GM18499 (cell line): ENCODE data around the gene KLHL9.
A peak's percentile ranks its signal among the peaks of the same experiment; 100 is the strongest.
"Not testable (repeated sequence)": the region's sequence is repeated elsewhere in the genome, so short reads cannot be mapped to it uniquely, and the experiment has no call there.

Experiments used
- ATAC-seq: cut with Tn5 transposase; IDR thresholded peaks from one replicate; pipeline ENCODE4 v1.9.1; 2021; ENCODE audit warnings: moderate number of reproducible peaks; ENCODE audit not compliant: insufficient read depth, unreplicated experiment

KLHL9 gene, protein sequence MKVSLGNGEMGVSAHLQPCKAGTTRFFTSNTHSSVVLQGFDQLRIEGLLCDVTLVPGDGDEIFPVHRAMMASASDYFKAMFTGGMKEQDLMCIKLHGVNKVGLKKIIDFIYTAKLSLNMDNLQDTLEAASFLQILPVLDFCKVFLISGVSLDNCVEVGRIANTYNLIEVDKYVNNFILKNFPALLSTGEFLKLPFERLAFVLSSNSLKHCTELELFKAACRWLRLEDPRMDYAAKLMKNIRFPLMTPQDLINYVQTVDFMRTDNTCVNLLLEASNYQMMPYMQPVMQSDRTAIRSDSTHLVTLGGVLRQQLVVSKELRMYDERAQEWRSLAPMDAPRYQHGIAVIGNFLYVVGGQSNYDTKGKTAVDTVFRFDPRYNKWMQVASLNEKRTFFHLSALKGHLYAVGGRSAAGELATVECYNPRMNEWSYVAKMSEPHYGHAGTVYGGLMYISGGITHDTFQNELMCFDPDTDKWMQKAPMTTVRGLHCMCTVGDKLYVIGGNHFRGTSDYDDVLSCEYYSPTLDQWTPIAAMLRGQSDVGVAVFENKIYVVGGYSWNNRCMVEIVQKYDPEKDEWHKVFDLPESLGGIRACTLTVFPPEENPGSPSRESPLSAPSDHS

DNA sequence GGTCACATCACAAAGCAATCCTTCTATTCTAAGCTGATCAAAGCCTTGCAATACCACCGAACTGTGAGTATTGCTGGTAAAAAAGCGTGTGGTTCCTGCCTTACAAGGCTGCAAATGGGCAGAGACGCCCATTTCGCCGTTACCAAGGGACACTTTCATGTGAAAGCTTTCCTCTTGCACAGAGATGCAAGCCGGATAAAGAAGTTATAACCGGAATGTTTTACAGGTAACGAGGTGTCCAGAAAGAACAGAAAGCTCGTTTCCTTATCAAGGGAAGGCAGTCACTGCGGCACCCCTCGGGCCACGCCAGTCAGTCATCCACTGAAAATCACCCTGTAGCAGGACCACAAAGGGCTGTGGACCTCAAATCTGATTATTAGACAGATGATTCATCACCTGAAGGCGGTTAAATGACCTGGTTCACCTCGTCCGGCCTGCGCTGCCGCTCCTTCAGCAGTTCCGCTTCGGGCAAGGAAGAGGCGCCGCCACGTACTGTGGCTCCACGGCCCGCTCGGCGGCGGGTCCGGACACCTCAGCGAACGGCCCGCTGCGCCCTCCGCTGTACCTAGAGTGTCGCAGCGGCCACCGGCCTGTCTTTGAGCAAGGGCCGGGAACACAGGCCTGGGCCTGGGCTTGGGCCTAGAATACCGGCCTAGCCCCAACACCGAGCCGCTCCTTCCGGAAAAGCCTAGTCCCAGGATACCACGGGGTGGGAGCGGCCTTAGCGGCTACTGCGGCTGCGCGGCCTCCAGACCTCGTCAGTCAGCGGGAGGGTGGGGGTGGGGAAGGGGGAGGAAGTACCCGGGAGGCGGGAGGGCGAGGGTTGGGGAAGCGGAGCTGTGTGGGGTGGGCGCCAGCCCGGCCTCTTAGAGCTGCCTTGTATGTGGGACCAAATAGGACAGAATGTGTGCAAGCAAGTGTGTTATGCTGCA, at the start of gene KLHL9:
KLHL9 (minus strand) TSS at position 704 of the 932 bp plus-strand sequence; CDS start at position 159, 545 bp downstream.
- peak; percentile 62 for ATAC-seq

DNA sequence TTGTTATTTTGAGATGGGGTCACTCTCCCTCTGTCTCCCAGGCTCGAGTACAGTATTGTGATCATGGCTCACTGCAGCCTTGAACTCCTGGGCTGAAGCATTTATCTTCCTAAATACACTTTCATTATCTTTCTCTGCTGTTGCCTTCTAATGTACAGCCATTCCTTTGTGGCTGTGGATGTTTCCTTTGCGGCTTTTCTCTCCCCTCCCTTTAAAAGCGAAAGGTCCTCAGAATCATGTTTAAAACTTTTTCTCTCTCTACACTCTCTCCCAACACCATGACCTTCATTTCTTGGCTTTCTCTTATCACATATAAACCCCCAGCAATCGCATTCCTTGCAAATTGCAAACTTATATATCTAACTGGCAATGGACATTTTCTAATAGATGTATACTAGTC, 48.4 kb upstream of the KLHL9 start:
- no peak for ATAC-seq

DNA sequence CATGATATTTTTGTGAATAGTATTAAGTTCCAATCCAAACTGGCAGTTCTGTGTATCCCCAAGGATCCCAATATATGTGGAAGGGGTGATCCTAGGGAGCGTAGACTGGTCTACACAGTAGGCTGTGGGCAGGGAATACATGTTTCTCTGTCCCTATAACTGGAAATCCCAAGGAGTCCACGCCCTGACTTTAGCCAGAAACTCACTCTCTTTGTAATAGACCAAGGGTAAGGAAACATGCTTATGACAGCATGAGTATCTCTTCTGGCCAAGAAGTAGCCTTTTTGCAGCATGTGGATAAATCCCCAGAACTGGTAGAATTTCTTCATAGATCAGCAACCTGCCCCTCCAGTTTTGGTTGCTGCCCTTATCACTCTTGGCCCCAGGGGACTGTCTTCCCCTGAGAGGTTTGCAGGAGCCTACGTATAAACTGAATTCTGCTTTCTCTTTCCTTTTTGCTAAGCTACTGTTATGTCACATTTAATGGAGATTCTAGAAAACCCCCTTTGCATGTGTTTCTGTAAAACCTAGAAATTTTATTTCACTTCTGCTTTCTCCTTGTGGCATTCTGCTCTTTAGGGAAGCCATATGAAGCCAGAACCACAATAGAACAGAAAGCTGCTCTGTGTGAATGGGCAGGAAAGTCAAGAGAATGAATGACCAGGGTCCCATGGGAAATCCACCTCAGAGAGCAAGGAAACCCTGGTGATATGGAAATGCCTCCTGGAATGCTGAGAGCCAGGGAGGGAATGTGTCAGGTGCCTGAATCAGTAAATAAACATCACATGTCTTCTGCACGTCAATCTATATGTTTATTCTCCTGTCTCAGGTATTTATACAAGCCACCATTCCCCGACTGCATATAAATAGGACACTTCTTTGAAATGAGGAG, 46.5 kb upstream of the KLHL9 start:
- ATAC-seq: peak; percentile 99

DNA sequence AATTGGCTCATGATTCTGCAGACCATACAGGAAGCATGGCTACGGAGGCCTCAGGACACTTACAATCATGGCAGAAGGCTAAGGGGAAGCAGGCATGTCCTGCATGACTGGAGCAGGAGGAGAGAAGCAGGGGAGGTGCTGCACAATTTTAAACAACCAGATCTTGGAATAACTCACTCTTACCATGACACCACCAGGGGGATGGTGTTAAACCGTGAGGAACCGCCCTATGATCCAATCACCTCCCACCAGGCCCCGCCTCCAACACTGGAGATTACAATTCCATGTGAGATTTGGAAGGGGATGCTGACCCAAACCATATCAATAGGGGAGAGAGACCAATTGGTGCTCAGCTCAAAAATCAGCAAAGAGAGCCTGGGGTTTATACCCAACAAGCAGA, 36.3 kb upstream of the KLHL9 start:
- not testable (repeated sequence) for ATAC-seq

DNA sequence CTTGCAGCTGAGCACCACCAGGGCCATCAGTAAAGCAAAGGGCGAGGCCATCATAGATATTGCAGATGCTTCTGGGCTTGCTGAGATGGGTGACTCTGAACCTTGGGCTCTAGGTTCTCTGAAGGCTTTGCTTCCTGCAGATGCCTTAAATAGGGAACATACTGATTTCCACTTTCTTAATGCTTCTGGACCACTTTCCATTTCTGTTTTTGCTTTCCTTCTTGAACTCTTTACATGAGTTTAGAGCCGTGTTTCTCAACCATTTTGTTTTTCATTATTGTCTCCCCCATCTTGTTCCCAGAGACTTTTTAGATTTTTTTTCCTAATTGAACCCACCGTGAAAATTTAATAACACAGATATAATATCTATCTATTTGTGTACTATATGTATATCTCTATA, 32.8 kb upstream of the KLHL9 start, which contains the start of gene IFNA13:
IFNA13 (minus strand) TSS at position 101 of the 400 bp plus-strand sequence; CDS start at position 54, 47 bp downstream.
- ATAC-seq: no peak

DNA sequence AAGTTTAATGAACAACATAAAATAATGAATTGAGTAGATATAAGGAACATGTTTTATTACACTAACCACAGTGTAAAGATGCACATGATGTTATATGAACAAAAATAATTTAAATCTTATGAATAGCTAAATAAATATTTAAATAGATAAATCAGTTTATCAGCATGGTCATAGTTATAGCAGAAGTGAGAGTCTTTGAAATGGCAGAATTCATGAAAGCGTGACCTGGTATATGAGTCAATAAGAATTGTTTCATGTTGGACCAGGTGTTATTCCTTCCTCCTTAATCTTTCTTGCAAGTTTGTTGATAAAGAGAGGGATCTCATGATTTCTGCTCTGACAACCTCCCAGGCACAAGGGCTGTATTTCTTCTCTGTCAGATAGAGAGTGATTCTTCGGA, 32.0 kb upstream of the KLHL9 start:
- ATAC-seq: peak; percentile 88

DNA sequence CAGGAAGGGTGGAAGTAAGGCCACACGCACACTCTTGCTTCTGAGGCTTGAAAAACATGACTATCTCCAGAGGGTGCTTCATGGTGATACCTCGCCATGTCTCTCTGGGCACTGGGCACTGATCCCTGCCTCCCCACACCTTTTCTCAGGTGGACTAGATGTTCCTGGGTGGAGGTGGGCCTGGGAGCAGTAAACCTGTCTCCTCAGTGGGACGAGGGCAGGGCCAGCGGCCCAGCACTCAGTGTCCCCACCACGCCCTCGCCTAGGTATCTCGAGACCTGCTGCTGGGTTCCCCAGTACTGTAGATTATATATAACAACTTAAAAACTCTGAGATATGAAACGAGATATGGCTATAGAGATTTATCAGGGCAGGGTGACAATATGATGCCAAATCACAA, 27.1 kb upstream of the KLHL9 start:
- ATAC-seq: no peak

DNA sequence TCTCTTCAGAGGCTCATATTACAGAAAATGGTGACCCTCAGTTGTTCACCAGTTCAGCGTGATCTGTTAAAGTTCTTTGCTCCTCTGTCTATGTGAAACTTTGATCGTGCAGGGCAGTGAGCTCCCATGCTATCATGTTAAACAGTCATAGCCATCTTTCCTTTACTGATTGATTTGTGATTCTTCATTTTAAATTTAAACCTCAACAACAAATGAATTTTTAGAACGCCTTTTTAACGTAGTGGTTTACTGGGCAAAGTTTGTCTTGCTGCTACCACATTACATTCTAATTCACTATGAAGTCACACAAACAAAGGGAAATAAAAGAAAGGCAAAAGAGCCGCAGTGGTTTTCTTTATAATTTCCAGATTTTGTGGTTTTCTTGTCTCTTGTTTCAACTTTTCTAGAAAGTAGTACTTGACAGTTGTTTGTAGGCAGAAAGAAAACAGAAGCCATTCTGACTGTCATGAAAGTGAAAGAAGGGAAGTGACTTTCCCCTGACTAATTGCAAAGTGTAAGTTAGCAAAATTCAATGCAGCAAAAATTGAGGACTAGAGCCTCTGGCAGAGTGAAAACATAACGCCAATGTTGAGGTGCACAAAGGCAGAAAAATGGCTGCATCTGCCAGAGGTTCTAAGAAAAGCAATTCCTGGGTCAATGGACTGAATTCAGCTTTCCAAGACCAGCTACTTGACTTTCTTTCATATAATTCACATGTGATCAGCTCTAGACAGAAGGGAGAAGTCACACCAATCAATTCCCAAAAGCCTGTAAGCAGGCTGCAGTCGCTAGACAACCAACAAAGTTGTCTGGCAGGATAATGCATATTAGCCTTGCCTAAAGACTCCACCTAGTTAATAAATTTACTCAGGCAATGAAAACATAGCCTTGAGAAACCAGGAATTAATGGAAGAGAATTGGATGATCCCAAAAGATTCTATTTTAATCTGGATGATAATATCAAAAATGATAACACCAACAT, 22.6 kb upstream of the KLHL9 start:
- ATAC-seq: peak; percentile 89

DNA sequence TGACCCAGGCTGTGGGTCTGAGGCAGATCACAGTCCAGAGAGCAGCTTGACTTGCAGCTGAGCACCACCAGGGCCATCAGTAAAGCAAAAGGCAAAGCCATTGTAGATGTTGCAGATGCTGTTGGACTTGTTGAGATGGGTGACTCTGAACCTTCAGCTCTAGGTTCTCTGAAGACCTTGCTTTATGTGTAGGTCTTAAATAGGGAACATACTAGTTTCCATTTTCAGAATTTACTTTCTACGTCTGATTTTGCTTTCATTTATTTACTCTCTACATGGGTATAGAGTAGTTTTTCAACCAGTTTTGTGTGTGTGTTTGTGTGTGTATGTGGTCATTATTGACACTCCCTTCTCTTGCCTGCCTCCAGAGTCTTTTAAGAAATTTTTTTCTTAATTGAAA, 15.6 kb upstream of the KLHL9 start, which contains the start of gene IFNA6:
IFNA6 (minus strand) TSS at position 101 of the 400 bp plus-strand sequence; CDS start at position 101, 0 bp downstream.
- ATAC-seq: no peak

DNA sequence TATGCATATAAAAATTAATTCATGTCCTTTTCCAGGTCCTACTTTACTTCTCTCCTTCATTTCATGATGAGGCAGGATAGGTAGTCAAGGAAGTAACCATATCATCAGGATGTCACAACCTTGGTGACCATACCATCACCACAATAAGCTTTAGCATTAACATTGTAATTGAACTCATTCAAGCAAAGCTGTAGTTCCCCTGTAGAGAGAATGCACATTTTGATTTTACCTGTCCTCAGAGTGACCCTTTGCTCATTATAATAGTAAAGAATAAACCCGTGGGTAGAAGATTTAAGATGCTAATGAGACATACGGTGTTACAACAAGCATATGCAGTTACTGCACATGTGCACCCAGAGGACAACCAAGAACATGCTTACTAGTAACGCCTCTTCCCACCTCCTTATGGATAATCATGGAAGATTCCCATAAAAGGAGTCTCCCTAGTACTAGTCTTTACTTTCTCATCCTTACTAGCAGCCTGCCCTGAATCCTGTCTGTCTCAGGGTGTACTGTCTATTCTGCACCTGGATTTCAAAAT, 13.3 kb upstream of the KLHL9 start:
- no peak for ATAC-seq

DNA sequence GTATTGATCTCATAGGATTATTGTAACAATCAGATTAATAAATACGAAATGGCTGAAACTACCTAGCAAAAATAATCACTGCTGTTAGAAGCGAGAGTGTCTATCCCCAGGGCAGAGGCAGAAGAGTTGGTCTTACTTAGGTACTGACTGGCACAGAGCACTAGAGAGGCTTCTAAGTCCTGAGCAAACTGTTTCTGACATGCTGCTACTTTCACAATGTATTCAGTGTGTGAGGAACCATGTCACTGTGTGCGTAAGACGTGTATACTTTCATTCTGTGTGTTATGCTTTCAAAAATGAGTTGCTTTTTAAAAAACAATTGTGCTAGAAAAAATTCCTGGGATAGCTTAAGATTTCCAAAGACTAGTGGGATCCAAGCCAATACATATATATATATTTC, 5.5 kb upstream of the KLHL9 start:
- no peak for ATAC-seq

DNA sequence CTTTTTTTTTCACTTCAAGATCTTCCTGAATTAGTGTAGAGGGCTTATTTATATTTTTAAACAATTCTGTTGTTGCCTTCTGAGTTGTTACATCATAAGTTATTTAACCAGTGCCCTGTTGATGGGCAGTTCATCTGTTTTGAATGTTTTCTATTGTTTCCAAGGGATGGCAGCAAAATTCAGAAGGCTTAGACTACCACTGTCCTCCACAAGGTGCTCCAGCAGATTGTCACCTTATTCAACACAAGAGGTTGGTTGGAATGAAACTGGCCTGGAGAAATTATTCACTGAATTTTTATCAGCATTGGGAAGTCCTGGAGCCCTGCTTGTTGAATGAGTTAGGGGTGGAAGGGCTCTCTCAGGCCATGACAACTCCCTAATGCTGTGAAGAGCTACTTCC, 1.3 kb upstream of the KLHL9 start:
- ATAC-seq: no peak

DNA sequence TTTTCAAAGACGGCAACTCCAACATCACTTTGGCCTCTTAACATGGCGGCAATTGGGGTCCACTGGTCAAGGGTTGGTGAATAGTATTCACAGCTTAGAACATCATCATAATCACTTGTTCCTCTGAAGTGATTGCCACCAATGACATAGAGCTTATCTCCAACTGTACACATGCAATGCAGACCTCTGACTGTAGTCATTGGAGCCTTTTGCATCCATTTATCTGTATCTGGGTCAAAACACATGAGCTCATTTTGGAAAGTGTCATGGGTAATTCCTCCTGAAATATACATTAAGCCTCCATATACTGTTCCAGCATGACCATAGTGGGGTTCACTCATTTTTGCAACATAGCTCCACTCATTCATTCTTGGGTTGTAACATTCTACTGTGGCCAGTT, 2.0 kb downstream of the KLHL9 start:
- ATAC-seq: no peak

DNA sequence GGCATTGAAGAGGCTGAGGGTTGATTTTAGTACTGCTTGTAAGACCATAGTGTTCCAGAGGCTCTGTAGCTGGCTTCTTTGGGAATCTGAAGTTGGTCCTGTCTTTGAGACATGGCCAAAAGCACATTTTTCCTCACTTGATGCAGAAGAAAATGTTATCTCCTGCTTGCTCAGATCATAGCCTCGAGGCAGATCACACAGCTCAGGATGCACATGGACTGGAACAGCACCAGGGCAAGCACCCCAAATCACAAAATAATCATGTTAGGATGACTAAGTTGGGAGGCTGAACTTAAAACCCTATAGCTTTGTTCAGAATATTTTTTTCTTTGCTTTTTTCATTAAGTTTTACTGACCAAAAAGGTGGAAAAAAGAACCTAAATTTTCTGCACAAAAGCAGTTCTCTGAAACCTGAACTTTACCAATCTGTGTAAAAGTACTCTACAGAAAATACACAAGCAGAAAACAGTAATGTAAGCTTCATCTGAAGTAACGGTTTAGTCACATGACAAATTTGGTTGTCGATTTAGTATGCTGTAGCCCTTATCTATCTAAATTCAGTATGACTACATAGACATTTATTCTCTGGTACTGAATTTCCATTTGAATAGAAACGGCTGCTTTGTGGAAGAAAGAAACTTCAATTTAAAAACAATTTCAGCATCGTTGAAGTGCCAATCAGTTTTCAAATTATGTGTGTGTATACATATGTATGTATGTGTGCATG, 3.4 kb downstream of the KLHL9 start:
- no peak for ATAC-seq

DNA sequence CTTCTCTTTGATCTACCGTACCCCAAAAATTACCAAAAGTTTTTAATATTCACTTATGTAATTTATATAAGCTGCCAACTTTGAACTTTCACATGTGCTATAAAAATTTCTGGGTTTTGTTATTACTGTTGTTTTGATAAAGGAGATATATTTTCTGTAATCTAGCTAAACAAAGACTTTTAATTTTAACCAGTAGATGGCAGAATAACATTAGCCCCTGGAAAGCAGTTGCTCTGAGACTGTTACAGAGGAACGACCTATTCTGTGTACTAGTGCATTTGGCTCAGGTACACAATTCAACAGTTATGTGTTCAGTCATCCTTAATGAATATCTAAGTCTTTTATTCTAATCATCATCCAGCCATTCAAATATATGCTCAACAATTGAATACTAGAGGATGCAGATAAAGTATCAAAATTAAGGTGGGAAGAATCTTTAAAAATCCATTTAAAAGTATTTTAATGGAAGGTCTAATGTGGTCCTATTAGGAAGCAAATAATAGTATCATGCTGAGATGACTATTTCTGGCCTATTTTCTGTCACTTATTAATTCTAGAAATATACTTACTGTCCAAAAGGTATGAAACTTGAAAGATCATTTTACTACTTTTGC, 8.6 kb downstream of the KLHL9 start:
- ATAC-seq: peak; percentile 81

DNA sequence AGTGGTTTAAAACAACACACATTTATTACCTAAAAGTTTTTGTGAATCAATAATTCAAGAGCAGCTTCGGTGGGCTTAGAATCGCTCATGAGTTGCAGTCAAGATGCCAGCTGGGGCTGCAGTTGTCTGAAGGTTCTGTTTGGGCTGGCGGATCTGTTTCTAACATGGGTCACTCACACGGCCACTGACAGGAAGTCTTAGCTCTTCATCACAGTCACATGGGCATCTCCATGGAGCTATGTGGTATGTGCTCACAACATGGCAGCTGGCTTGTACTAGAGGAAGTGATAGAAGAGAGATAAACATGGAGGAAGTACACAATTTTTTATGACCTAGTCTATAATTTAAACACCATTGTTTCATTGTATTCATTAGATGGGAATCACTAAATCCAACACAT, 11.2 kb downstream of the KLHL9 start:
- ATAC-seq: no peak

DNA sequence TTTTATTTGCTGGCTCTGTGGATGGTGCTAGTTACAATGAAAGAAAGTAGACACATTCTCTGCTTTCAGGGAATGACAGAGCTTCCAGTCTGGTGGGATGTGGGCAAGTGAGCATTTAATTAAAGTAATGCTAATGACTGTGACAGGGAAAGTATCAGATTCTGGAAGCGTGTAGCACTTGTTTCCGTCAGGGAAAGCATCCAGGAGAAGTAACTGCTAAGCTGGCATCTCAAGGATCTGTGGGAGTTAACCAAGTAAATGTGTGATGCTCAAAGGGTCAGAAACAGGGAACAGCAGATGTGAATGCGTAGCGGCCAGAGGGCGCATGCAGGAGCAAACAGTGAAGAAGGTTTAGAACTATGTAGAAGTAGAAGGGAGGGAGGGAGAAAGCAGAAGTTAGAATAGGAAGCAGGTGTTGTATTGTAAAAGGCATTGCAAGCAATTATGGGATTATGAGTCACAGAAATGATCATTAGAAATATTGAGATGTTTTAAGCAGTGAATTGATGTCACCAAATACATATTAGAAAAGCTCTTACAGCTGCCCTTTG, 12.2 kb downstream of the KLHL9 start:
- no peak for ATAC-seq
